Endothelial cell of umbilical vein (primary cell): ENCODE data around the gene FGFRL1. TPM values are rescaled to one million over a fixed set of nuclear protein-coding genes. Genes with fewer than 3 reads are reported as not detected.

Experiments
- BruUV-seq: library from RNA; stranded (reverse); fragments of 400-500 nt; replicated peaks from 2 replicates; lab custom pipeline; 2021; lab: Mats Ljungman, UMichigan
- CTCF ChIA-PET: fragments of 300-600, 350-600 bp; sonication (Branson Sonifier 250); formaldehyde crosslinking; loops from one replicate; lab custom pipeline; 2021; ENCODE audit warnings: antibody characterized with exemption, inconsistent platforms; lab: Charles Lee
- POLR2A ChIA-PET: fragments of 300-600, 350-600 bp; sonication (Branson Sonifier 250); formaldehyde crosslinking; loops from one replicate; lab custom pipeline; 2021; ENCODE audit warnings: antibody characterized with exemption, inconsistent platforms; lab: Charles Lee
- DNase-seq: peaks from one replicate; pipeline ENCODE4 v3.0.0-alpha.2; 2011; ENCODE audit warnings: low read depth, low spot score
- FAIRE-seq: peaks from 2 replicates; lab custom pipeline; 2011; peaks lifted over from hg19 to GRCh38; lab: Jason Lieb, UNC
- H2AFZ ChIP-seq: 2 replicates; pipeline ENCODE4 v1.6.0; 2012; ENCODE audit warnings: low read depth, low read length, control low read depth, inconsistent platforms
- H3K27ac ChIP-seq: 2 replicates; pipeline ENCODE4 v1.5.1; 2011; ENCODE audit warnings: low read depth, mild to moderate bottlenecking, control low read depth, low read length, moderate library complexity; ENCODE audit not compliant: insufficient read depth
- H3K27me3 ChIP-seq, 2 experiments: 2 replicates each; pipeline versions ENCODE4 v1.6.0 to v1.6.1; 2011; ENCODE audit warnings: low read length in 2 of 2, mixed read lengths in 1 of 2; ENCODE audit not compliant: control insufficient read depth in 2 of 2, insufficient read depth in 2 of 2
- H3K36me3 ChIP-seq, 2 experiments: 2 replicates in 1 of 2; 3 replicates in 1 of 2; pipeline ENCODE4 v1.5.1; 2011; ENCODE audit warnings: low read length in 2 of 2, mild to moderate bottlenecking in 1 of 2, moderate library complexity in 1 of 2; ENCODE audit not compliant: control insufficient read depth in 2 of 2, insufficient read depth in 2 of 2; ENCODE audit errors: extremely low read depth in 1 of 2
- H3K4me1 ChIP-seq: 3 replicates; pipeline ENCODE4 v1.5.1; 2011; ENCODE audit warnings: mild to moderate bottlenecking, low read length; ENCODE audit not compliant: control insufficient read depth, insufficient read depth; ENCODE audit errors: extremely low read depth
- H3K4me2 ChIP-seq: 2 replicates; pipeline ENCODE4 v1.6.1; 2011; ENCODE audit warnings: low read length, control low read depth, mixed read lengths; ENCODE audit not compliant: insufficient read depth
- H3K4me3 ChIP-seq, 3 experiments: fragments of 200-600 bp in 1 of 3; sonication (generic), shearing (Covaris generic) in 1 of 3; replicated peaks in 1 of 3; 2 replicates each; pipeline ENCODE4 v1.5.1; 2011 to 2016; ENCODE audit warnings: control low read depth in 3 of 3, low read length in 3 of 3, mild to moderate bottlenecking in 2 of 3, inconsistent platforms in 1 of 3, low read depth in 1 of 3, moderate library complexity in 1 of 3; ENCODE audit not compliant: insufficient read depth in 1 of 3
- H3K79me2 ChIP-seq: 2 replicates; pipeline ENCODE4 v1.6.0; 2012; ENCODE audit warnings: low read length, inconsistent platforms; ENCODE audit not compliant: control insufficient read depth, insufficient read depth
- H3K9ac ChIP-seq: replicated peaks from 2 replicates; pipeline ENCODE3; 2011; ENCODE audit warnings: low read length, control low read depth; ENCODE audit not compliant: insufficient read depth; ENCODE audit errors: extremely low read depth
- H3K9me1 ChIP-seq: replicated peaks from 3 replicates; pipeline ENCODE4 v1.6.0; 2011; ENCODE audit warnings: mild to moderate bottlenecking, low read length; ENCODE audit not compliant: control insufficient read depth, insufficient read depth; ENCODE audit errors: extremely low read depth
- H3K9me3 ChIP-seq: replicated peaks from 2 replicates; pipeline ENCODE4 v1.5.1; 2012; ENCODE audit warnings: low read length, inconsistent platforms; ENCODE audit not compliant: control insufficient read depth, insufficient read depth
- H4K20me1 ChIP-seq: replicated peaks from 2 replicates; pipeline ENCODE3; 2011; ENCODE audit warnings: mild to moderate bottlenecking, low read length; ENCODE audit not compliant: control insufficient read depth, insufficient read depth; ENCODE audit errors: extremely low read depth
- CTCF ChIP-seq, 2 donors: IDR thresholded peaks; 1 replicate in 1 of 2; 2 replicates in 1 of 2; pipeline ENCODE4 v1.5.1; 2011; ENCODE audit warnings: low read length in 2 of 2, mild to moderate bottlenecking in 2 of 2, moderate library complexity in 2 of 2, control low read depth in 1 of 2, inconsistent platforms in 1 of 2, low read depth in 1 of 2; ENCODE audit not compliant: insufficient read depth in 1 of 2; ENCODE audit errors: extremely low read depth in 1 of 2
- EZH2 ChIP-seq: IDR thresholded peaks from 2 replicates; pipeline ENCODE4 v1.6.1; 2012; ENCODE audit warnings: borderline replicate concordance, low read depth, mild to moderate bottlenecking, moderate library complexity, low read length, inconsistent platforms; ENCODE audit not compliant: severe bottlenecking
- FOS ChIP-seq: IDR thresholded peaks from 2 replicates; pipeline ENCODE4 v1.6.1; 2011; ENCODE audit warnings: mild to moderate bottlenecking, low read length, moderate library complexity, borderline replicate concordance; ENCODE audit not compliant: insufficient read depth
- GATA2 ChIP-seq: IDR thresholded peaks from 2 replicates; pipeline ENCODE4 v1.7.0; 2011; ENCODE audit warnings: low read depth, mild to moderate bottlenecking, moderate library complexity, mixed read lengths, low read length; ENCODE audit not compliant: insufficient read length, insufficient read depth
- JUN ChIP-seq: IDR thresholded peaks from 2 replicates; pipeline ENCODE4 v1.6.1; 2011; ENCODE audit warnings: borderline replicate concordance, low read depth; ENCODE audit not compliant: insufficient read length, insufficient read depth
- MYC ChIP-seq: IDR thresholded peaks from one replicate; pipeline ENCODE4 v1.6.1; 2011; ENCODE audit warnings: mild to moderate bottlenecking, low read depth, low read length
- POLR2A ChIP-seq: IDR thresholded peaks from 2 replicates; pipeline ENCODE4 v1.6.1; 2012; ENCODE audit warnings: low read depth, mild to moderate bottlenecking, control low read depth, low read length
- POLR2AphosphoS5 ChIP-seq: IDR thresholded peaks from 2 replicates; pipeline ENCODE4 v1.6.1; 2012; ENCODE audit warnings: low read depth, mild to moderate bottlenecking, control low read depth, low read length, moderate library complexity; ENCODE audit not compliant: insufficient read depth
- dilution Hi-C: fragments of 300-500 bp; cut with MboI; formaldehyde crosslinking; loops from one replicate; pipeline ENCODE4 v1.15.0; 2019; ENCODE audit warnings: low sequenced_read_pairs; ENCODE audit not compliant: extremely low pct_ligation_motif_present
- intact Hi-C: fragments of 100-400 bp; cut with micrococcal nuclease; formaldehyde crosslinking; loops from one replicate; pipeline ENCODE4 v1.10.0; 2022
- polyA plus RNA-seq, 4 experiments: library from polyadenylated mRNA; depleted of rRNA in 3 of 4; stranded (reverse) in 3 of 4; unstranded in 1 of 4; fragments of >200 nt; gene quantifications; 2 replicates each; pipeline versions ENCODE4 v1.2.1 to v1.2.3, GENCODE V29; 2011 to 2012; ENCODE audit warnings: missing spikeins in 1 of 4
- total RNA-seq: library from RNA; stranded (reverse); gene quantifications from 2 replicates; pipeline ENCODE4 v1.2.3, GENCODE V29; 2021
- TF ChIP-seq, protein P1 (sequence below): IDR thresholded peaks from 2 replicates; pipeline ENCODE4 v1.6.1; 2011; ENCODE audit not compliant: insufficient read depth, insufficient read length

The FGFRL1 gene
- total and polyA plus RNA-seq, 2 donors (not counting 3 experiments of a cell fraction or from before 2014, with no cell fraction given): 33.3 to 74.6 TPM

DNA sequence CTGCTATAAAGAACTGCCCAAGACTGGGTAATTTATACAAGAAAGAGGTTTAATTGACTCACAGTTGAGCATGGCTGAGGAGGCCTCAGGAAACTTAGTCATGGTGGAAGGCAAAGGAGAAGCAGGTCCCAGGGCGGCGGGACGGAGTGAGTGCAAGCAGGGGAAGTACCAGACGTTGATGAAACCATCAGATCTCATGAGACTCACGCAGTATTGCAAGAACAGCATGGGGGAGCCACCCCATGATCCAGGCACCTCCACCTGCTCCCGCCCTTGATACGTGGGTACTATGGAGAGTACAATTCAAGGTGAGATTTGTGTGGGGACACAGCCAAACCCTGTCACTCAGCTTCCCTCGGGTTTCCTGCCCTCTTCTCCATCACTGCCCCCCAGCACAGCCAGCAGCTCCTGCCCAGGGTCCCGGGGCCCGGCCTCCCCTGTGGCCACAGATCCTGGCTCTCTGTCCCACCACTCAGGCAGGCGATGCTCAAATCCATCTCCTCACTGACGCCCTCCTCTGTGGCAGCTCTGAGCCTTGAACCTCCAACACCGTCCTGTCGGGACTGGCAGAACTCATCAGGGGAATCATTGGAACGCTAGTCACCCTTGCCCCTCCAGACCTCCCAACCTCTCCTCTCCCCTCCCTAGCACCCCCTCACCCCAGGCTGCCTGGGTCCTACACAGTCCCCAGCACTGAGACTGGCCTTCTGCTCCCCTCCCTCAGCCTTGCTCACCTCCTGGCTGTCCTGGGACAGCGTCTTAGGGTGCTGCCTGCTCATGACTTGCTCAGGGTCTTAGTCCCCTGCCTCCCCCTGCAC, 37.6 kb downstream of the FGFRL1 start:
- FAIRE-seq (peak; percentile 78), DNase-seq (no peak)
- Histone ChIP-seq H3K9ac (no peak overlapping the region), H3K79me2 (no peaks in the 10 kb centered on the region), H3K4me3 (no peak overlapping the region), H4K20me1 (no peaks in the 10 kb centered on the region), H3K36me3 (no peaks in the 10 kb centered on the region), H3K4me1 (peaks cover 24% of the 10 kb centered on the region), H3K9me1 (no peaks in the 10 kb centered on the region), H3K27me3 (peaks cover 5 to 6% of the 10 kb centered on the region in 2 experiments), H3K4me2 (no peak overlapping the region), H2AFZ (peak overlapping the region; percentile 23), H3K27ac (no peak overlapping the region), H3K9me3 (no peaks in the 10 kb centered on the region)
- intact Hi-C loops (loop anchor here (5.0 kb wide), 1 partner anchor 267 kb away; no protein-coding TSS in a partner anchor), dilution Hi-C loops (no loop called here)
- ChIA-PET POLR2A (no interaction called here), CTCF (no interaction called here)
- no TSS peak for BruUV-seq
- no peak for TF ChIP-seq CTCF (IDR thresholded peaks at IDR 0.05; ENCODE audit: extremely low read depth in 1 of 2, insufficient read depth in 1 of 2, low read depth in 1 of 2, low read length in 2 of 2)

- intact Hi-C loops (loop anchor here (5.0 kb wide), 1 partner anchor 267 kb away; no protein-coding TSS in a partner anchor), dilution Hi-C loops (no loop called here)
- BruUV-seq: no TSS peak
- Histone ChIP-seq H3K4me1 (peaks cover 18% of the 10 kb centered on the region), H3K79me2 (no peaks in the 10 kb centered on the region), H3K36me3 (no peaks in the 10 kb centered on the region), H3K4me3 (no peak overlapping the region), H4K20me1 (no peaks in the 10 kb centered on the region), H3K27ac (no peak overlapping the region), H3K9me1 (no peaks in the 10 kb centered on the region), H3K9ac (no peak overlapping the region), H3K4me2 (no peak overlapping the region), H2AFZ (no peak overlapping the region), H3K9me3 (no peaks in the 10 kb centered on the region), H3K27me3 (peaks cover 5 to 6% of the 10 kb centered on the region in 2 experiments)
- ChIA-PET POLR2A (no interaction called here), CTCF (interaction anchor here (1.1 kb wide), 1 partner anchor 13 kb away, joined by 4 read pairs; no protein-coding TSS in a partner anchor)
- TF ChIP-seq EZH2: no peak
- no peak for TF ChIP-seq POLR2A
- TF ChIP-seq FOS: no peak
- no peak for TF ChIP-seq MYC
- TF ChIP-seq JUN: no peak
- TF ChIP-seq GATA2: no peak
- TF ChIP-seq, protein P1, sequence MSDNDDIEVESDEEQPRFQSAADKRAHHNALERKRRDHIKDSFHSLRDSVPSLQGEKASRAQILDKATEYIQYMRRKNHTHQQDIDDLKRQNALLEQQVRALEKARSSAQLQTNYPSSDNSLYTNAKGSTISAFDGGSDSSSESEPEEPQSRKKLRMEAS: no peak
- no peak for TF ChIP-seq POLR2AphosphoS5
- no peak for TF ChIP-seq CTCF (IDR thresholded peaks at IDR 0.05; ENCODE audit: extremely low read depth in 1 of 2, insufficient read depth in 1 of 2, low read depth in 1 of 2, low read length in 2 of 2)
- DNase-seq: no peak
- FAIRE-seq: no peak
Measured at GRCh38 chr4:1049591-1049905, 38.1 kb downstream of the FGFRL1 start.
